Measurements from ENCODE around the gene FRAT1.

FRAT1 gene

GRCh38 chr10:97307866-97308780 lies 10.9 kb upstream of the FRAT1 start:
- no peak for DNase-seq (ENCODE audit: low read depth)

- no peak for DNase-seq (ENCODE audit: low read depth)
Observed at GRCh38 chr10:97311111-97311626, 7.9 kb upstream of the FRAT1 start.

- no peak for DNase-seq (ENCODE audit: low read depth)
Observed at GRCh38 chr10:97312897-97313296, 6.2 kb upstream of the FRAT1 start.

DNA sequence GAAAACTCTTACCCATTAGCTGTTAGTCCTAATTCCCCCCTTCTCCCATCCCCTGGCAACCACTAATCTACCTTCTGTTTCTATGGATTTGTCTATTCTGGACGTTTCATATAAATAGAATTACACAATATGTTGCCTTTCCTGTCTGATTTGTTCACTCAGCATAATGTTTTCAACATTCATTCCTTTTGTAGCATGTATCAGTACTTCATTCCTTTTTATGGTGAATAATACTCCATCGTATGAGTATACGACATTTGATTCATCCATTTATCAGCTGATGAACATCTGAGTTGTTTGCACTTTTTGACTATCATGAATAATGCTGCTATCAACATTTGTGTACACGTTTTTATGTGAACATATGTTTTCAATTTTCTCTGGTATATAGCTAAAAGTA lies 4.4 kb upstream of the FRAT1 start:
- DNase-seq (ENCODE audit: low read depth) = no peak

DNA sequence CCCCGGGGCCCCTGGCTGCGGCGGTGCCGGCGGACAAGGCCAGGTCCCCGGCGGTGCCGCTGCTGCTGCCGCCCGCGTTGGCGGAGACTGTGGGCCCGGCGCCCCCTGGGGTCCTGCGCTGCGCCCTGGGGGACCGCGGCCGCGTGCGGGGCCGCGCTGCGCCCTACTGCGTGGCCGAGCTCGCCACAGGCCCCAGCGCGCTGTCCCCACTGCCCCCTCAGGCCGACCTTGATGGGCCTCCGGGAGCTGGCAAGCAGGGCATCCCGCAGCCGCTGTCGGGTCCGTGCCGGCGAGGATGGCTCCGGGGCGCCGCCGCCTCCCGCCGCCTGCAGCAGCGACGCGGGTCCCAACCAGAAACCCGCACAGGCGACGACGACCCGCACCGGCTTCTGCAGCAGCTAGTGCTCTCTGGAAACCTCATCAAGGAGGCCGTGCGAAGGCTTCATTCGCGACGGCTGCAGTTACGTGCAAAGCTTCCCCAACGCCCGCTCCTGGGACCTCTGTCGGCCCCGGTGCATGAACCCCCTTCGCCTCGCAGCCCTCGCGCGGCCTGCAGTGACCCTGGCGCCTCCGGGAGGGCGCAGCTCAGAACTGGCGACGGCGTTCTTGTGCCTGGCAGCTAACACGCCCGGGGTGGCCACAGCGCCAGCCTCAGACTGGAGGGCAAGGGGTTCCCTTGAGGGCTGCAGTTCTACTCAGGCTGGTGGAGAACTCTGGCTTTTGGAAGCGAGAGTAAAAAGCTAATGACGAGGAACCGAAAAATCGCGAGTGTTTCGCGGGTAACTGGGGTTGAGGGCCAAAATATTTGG lies 804 bp downstream of the FRAT1 start:
- no peak for DNase-seq (ENCODE audit: low read depth)

GRCh38 chr10:97320480-97321031 lies 1.5 kb downstream of the FRAT1 start:
- no peak for DNase-seq (ENCODE audit: low read depth)

DNA sequence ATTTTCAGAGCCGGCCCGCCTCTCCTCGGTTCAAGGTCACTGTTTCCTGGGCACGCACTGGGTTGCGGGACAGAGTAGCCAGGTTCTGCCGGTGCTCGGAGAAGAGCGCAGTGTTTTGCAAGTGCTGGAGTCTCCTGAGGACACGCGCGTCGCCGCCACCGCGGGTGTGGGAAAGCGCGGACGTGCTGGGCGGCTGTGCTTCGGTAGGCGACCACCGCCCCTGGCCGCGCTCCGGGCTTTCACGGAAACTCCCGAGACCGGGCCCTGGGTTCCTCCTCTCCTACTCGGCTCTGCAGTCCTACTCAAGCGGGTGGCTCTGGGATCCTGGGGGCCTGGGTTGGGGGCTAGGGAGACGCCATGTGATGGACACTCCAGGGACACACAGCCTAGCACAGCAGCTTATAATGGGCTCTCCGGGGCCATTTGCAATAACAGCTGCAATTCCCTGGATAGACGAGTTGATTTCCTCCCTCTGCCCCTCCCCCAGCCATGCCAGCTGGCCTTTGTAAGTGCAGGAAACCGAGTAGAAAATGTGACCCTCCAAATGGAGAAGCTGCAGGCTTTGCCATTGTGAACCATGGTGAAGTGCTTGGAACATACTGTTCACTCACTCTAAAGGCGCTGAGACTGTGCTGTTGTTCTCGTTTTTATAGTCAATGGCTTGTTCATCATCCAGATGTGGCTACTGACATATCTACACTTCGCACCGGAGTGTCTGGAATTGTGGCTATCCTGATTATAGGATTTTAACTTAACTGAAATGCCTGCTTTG lies 2.1 kb downstream of the FRAT1 start:
- no peak for DNase-seq (ENCODE audit: low read depth)

DNA sequence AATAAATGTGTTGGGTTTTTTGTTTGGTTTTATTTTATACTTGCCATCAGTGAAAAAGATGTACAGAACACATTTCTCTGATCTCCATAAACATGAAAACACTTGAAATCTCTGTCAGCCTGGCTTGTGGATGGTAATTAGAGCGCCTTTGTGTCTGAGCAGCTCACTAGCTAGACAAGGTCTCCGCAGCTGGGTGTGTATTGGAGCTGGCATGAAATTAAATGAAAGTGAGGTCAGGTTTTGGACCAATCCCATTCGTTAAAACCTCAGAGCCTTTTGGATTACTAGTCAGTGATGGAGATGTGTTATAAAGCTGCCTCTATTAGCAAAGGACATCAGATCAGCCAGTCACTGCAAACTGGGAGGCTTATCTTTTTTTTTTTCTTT lies 2.7 kb downstream of the FRAT1 start:
- no peak for DNase-seq (ENCODE audit: low read depth)

GRCh38 chr10:97323501-97323900 lies 4.4 kb downstream of the FRAT1 start:
- no peak for DNase-seq (ENCODE audit: low read depth)

GRCh38 chr10:97325754-97326153 lies 6.7 kb downstream of the FRAT1 start:
- DNase-seq (ENCODE audit: low read depth) = no peak

DNA sequence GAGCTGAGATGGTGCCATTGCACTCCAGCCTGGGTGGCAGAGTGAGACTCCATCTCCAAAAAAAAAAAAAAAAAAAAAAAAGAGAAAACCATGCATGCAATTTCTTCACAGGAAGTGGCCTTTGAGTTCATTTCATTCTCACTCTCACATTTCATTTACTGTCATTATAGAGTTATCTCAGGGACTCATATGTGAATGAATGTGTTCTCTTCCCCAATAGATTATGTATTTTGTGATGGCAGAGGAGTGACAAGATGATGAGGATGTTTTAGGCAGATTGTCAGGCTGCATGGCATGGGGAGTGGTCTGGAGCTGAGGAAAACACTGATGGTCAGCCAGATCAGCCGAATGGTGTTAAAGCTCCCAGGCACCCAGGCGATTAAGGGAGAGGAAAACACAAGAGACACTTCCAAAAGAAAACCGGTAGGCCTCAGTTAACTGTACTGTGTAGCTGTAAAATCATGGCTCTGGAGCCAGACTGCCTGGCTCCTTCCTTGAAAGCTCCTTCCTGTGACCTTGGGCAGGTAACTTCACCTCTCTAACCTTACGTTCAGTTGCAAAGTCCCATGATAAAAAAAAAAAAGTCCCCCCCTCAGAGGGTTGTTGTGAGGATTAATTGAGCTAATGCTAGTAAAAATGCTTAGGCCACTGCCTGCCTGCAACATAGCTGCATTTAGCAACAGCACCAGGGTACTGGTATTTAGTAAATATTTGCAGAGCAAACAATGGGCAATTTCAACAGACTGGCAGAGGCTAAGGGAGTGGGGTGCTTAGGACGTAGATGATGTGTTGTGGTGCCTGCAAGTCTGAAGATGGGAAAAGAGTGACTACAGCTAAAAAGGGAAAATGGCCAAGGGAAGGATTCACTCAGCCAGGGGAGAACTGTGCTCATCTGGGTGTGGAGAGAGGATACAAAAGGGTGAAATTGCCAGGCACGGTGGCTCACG lies 8.6 kb downstream of the FRAT1 start:
- no peak for DNase-seq (ENCODE audit: low read depth)

- DNase-seq (ENCODE audit: low read depth) = no peak
Observed at GRCh38 chr10:97328646-97329453, 9.8 kb downstream of the FRAT1 start.

- no peak for DNase-seq (ENCODE audit: low read depth)
Observed at GRCh38 chr10:97329766-97330165, 10.7 kb downstream of the FRAT1 start.

DNA sequence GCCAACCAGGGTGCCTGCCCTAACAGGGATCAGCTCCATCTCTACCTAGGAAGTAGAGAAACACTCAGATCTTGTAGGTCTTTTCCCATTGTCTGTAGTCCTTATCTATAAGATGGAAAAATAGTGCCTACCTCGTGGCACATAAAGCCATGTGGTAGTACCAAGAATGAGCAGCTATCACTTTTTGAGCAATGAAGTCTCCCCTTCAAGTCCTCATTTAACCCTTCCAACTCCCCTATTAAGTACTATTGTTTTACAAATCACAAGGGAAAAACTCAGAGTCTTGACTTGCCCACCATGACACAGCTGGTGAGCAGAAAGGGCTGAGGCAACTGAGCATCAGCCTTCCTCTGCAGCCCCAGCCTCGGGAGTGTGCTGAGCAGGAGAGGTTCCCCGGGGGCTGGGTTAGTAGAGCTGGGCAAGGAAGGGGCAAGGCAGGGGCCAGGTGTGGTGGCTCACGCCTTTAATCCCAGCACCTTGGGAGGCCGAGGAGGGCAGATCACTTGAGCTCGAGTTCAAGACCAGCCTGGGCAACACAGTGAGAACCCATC lies 12.2 kb downstream of the FRAT1 start:
- no peak for DNase-seq (ENCODE audit: low read depth)

DNA sequence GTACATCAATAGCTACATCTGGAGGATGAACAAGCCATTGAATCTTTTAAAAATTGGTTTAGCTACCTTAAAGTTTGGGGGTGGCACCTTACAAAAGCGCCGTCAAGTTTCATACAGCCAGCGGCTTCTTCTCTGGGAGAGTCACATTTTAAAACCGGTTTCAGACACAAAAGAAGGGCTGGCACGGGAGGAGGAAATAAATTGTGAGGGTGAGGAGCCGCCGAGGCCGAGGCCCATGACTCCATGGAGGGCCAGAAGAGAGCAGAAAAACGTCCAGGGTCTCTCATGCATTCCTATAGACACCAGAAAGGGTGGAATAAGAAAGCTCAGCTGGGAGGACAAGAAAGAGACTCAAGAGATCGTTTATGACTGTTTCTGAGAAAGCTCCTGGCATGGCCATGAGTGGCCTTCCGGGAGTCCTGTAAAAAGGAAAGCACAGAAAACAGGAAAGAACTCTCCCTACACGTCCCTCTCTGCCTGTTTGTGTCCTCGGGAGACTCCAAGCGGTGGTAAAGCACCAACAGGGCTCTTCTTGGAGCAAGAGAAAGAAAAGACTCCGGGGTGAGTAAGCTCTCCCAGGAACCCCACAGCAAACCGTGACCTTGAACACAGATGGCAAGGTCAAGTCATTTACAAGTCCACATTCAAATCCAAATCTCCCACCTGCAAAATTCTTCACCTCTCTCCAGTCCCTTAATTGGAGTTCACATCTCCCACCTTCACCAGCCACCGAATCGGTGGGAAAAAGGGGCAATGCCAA lies 13.7 kb downstream of the FRAT1 start:
- DNase-seq (ENCODE audit: low read depth) = peak; percentile 70

- no peak for DNase-seq (ENCODE audit: low read depth)
Observed at GRCh38 chr10:97333351-97333600, 14.2 kb downstream of the FRAT1 start.

- no peak for DNase-seq (ENCODE audit: low read depth)
Observed at GRCh38 chr10:97333601-97334369, 14.7 kb downstream of the FRAT1 start.
